GM19397 (cell line): ENCODE data around the gene CACNA2D4.

Source experiments
- ATAC-seq: cut with Tn5 transposase; IDR thresholded peaks from one replicate; pipeline ENCODE4 v1.9.1; 2021; ENCODE audit warnings: mild to moderate bottlenecking, moderate library complexity; ENCODE audit not compliant: unreplicated experiment

Gene CACNA2D4

DNA sequence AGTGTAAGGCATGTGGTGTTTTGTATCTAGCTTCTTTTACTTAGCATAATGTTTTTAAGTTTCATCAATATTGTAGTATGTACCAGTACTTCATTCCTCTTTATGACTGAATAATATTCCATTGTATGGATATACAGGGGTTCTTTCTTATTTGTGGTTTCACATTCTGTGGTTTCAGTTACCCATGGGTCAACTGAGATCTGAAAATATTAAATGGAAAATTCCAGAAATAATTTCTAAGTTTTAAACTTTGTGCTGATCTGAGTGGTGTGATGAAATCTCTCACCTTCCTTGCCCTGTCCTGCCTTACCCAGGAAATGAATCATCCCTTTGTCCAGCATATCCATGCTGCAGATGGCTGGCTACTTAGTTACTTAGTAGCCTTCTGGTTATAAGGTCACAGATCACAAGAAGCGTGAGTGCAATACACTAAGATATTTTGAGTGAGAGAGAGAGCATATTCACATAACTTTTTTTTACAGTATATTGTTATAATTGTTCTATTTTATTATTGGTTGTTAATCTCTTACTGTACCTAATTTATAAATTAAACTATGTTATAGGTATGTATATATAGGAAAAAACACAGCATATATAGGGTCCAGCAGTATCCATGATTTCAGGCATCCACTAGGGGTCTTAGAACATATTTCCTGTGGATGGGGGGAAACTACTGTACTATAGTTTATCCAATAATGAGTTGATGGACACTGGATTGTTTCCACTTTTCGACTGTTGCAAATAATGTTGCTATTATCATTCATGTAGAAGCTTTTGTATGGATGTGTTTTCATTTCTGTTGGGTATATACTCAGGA lies 157.7 kb downstream of the CACNA2D4 start:
- ATAC-seq, result no peak

DNA sequence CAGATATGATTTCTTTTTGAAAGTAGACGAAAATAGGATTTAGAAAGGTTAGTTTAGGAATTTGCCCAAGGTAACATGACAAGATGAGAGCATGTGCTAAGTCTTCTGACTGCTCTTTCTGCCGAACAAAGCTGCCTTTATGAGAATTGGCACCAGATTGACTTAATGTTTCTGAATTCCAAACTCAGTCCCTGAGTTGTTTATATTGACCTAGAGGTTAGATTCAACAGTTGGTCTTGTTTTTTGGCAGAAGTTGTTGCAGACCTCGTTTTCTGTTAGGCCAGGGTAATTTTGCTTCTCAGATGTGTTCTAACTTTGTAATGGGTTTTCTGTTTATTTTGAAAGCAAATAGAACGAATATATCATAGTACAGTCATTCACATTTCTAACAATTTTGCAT lies 159.6 kb downstream of the CACNA2D4 start:
- no peak for ATAC-seq

DNA sequence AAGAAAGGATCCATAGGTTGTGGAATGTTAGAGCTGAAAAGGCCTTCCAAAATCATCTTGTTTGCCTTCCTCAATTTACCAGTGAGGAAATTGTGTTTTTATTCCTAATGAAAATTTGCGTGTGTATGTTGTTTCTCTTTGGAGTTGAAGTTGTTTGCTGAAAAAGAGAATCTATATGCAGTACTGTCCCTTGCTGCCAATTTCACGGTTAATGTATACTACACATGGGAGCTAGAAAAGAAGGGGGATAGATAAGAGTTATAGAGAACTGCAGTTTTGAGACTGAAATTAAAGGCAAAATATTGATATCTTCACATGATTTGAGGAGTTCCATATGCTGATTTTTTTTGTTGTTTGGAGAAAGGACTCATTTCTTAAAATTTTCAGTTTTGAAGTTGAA lies 160.1 kb downstream of the CACNA2D4 start:
- no peak for ATAC-seq

DNA sequence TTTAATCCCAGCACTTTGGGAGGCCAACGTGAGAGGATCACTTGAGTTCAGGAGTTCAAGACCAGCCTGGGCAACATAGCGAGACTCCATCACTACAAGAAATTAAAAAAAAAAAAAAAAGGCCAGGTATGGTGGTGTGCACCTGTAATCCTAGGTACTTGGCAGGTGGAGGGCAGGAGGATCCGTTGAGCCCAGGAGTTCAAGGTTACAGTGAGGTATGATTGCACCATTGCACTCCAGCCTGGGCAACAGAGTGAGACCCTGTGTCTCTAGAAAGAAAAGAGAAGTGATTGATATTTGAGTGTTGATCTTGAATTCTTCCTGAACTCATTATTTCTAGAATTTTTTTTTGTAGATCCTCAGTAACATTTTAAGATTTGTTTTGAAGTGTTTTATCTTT lies 168.2 kb downstream of the CACNA2D4 start:
- no peak for ATAC-seq

DNA sequence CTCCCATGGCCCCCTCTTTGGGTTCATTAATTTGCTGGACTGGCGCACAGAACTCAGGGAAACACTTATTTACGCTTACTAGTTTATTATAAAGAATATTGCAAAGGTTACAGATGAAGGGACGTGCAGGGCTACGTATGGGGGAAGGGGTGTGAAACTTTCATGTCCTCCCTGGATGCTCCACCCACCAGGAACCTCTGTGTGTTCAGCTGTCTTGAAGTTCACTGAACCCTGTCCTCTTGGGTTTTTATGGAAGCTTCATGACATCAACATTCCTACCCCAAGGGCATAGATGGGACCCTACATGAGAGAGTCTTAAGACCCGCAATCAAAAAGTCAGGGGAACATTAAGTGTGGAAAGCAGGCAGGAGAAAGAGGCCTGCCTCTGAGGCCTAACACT lies 169.4 kb downstream of the CACNA2D4 start:
- no peak for ATAC-seq

DNA sequence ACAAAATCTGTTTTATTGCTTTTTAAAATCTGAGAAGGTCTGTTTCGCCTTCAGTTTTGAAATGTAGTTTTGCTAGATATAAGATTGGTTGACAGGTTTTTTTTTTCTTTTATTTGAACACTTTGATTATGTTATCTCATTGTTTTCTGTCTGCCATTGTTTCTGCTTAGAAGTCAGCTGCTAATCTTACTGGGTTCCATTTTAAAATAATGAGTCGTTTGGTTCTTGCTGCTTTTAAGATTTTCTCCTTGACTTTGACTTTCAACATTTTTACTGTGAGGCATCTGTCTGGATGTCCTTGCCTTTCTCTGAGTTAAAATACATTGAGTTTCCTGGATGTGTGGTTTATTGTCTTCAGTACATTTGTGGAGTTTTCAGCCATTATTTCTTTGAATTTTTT lies 170.8 kb downstream of the CACNA2D4 start:
- no peak for ATAC-seq

DNA sequence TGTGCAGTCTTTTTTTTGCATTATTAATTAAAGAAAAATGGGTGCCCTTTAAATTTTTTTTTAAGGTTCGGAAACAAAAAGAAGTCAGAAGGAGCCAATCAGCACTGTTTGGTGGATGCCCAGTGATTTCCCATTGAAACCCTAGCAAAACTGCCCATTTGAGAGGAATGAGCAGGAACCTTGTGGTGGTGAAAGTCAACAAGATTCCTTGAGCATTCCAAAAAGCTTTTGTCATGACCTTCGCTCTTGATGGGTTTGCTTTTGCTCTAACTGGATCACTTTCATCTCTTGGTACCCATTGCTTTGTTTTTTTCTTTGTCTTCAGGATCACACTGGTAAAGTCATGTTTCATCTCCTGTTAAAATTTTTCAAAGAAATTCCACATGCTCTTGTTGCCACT lies 173.5 kb downstream of the CACNA2D4 start:
- no peak for ATAC-seq
